GM23248 (cell line): Measurements from ENCODE around the gene DOK5.

Source experiments
- EZH2 ChIP-seq: fragments of 200-600 bp; sonication (generic); IDR thresholded peaks from 2 replicates; pipeline ENCODE4 v1.6.1; 2018; ENCODE audit warnings: antibody characterized with exemption, mild to moderate bottlenecking; ENCODE audit not compliant: insufficient read depth, poor library complexity, severe bottlenecking
- EZH2phosphoT487 ChIP-seq: fragments of 200-600 bp; sonication (generic); IDR thresholded peaks from 2 replicates; pipeline ENCODE4 v1.6.1; 2018; ENCODE audit warnings: antibody characterized with exemption, moderate library complexity, mild to moderate bottlenecking, low read depth; ENCODE audit not compliant: insufficient read depth

GRCh38 chr20:54514028-54514607, 38.7 kb downstream of the DOK5 start:
- TF ChIP-seq EZH2, result no peak
- TF ChIP-seq EZH2phosphoT487, result no peak
